Gastrocnemius medialis (tissue), 4 donors: Measurements from ENCODE around the gene IP6K3. TPM values are rescaled to one million over a fixed set of nuclear protein-coding genes. Genes with fewer than 3 reads are reported as not detected.

ENCODE experiments used
- ATAC-seq, 2 donors: fragments of 150-250 bp; one replicate each; pipeline ENCODE4 v1.9.1; 2016
- DNase-seq, 2 donors: peaks; one replicate each; pipeline ENCODE4 v3.0.0-alpha.2; 2019
- H3K27ac ChIP-seq, 4 donors: fragments of 200-600 bp; sonication (generic); 1 replicate in 1 of 4; 2 replicates in 3 of 4; pipeline ENCODE4 v1.5.1; 2016 to 2018; ENCODE audit warnings: mild to moderate bottlenecking in 2 of 4, moderate library complexity in 1 of 4
- H3K27me3 ChIP-seq, 3 donors: fragments of 200-600 bp; sonication (generic) in 2 of 3; 1 replicate in 1 of 3; 2 replicates in 2 of 3; pipeline versions ENCODE4 v1.5.1 to v1.6.0; 2016 to 2019; ENCODE audit warnings: mild to moderate bottlenecking in 1 of 3, moderate library complexity in 1 of 3
- H3K36me3 ChIP-seq, 2 donors: fragments of 200-600 bp; sonication (generic) in 1 of 2; one replicate each; pipeline ENCODE4 v1.5.1; 2017 to 2018
- H3K4me1 ChIP-seq, 2 donors: fragments of 200-600 bp; sonication (generic) in 1 of 2; one replicate each; pipeline ENCODE4 v1.5.1; 2016 to 2017; ENCODE audit warnings: mild to moderate bottlenecking in 2 of 2
- H3K4me3 ChIP-seq, 4 donors: fragments of 200-600 bp; sonication (generic) in 3 of 4; 1 replicate in 1 of 4; 2 replicates in 3 of 4; pipeline ENCODE4 v1.5.1; 2016 to 2019; ENCODE audit warnings: mild to moderate bottlenecking in 2 of 4
- H3K9me3 ChIP-seq, 3 donors: fragments of 200-600 bp; sonication (generic) in 2 of 3; 1 replicate in 1 of 3; 2 replicates in 2 of 3; pipeline ENCODE4 v1.5.1; 2016 to 2019
- POLR2A ChIP-seq, 2 donors: fragments of 450-650 bp; IDR thresholded peaks; one replicate each; pipeline ENCODE4 v1.6.1; 2017; ENCODE audit warnings: antibody characterized with exemption in 2 of 2, mild to moderate bottlenecking in 2 of 2, moderate library complexity in 2 of 2
- in situ Hi-C, 4 donors: fragments of 200-750 bp; cut with MboI; loops; one replicate each; pipeline versions ENCODE4 v1.15.0 to v1.8.0; 2017; ENCODE audit warnings: low sequenced_read_pairs in 4 of 4
- intact Hi-C: fragments of 100-400 bp; cut with DNase I; formaldehyde crosslinking; loops from one replicate; pipeline ENCODE4 v1.15.1; 2023; ENCODE audit warnings: low total_unique reads
- total RNA-seq, 4 donors: library from RNA; depleted of rRNA; stranded (reverse); fragments of >200 nt; gene quantifications; one replicate each; pipeline versions ENCODE4 v1.1.0 to v1.2.3, GENCODE V29; 2016
- TF ChIP-seq, protein P1 (sequence below), 5 experiments: fragments of 450-650 bp in 3 of 5; fragments of 200-600 bp in 2 of 5; sonication (generic) in 2 of 5; IDR thresholded peaks in 4 of 5; conservative IDR thresholded peaks in 1 of 5; 1 replicate in 4 of 5; 2 replicates in 1 of 5; pipeline ENCODE4 v1.5.1; 2016 to 2019; ENCODE audit warnings: antibody characterized with exemption in 5 of 5, mild to moderate bottlenecking in 3 of 5, moderate library complexity in 3 of 5

IP6K3 gene
- total RNA-seq, 4 donors from 2014 or later: 287 to 570 (median 348) TPM

DNA sequence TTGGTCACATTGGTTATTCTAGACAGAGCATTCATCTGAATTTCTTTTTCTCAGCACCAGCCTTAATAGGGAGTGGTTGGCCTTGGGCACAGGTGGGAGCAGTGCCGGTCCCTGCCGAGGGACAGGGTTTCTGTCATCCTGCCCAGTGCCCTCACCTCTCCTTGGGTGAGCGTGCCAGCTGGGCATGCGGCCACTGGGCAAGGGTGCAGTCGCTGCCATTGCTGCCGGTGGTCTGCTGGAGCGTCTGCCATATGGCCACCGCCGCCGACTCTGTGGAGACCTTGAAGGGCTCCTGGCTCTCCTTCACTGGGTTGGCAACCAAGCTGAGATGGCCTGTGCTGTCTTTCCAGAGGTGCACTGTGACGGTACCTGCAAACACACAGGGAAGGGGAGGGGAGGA lies 18.8 kb downstream of the IP6K3 start:
- ATAC-seq (peak in 1 of 2 donors; percentile 0), DNase-seq (peak in 1 of 2 donors; percentile 81)
- in situ Hi-C loops: loop anchor here in 1 of 4 donors (25.0 kb wide), 1 partner anchor 559 kb away; no protein-coding TSS in a partner anchor
- Histone ChIP-seq H3K27ac (peak overlapping the region; percentile 98 to 100 (median 100)), H3K9me3 (no peaks in the 10 kb centered on the region), H3K36me3 (peaks cover 6 to 40% of the 10 kb centered on the region in 2 donors), H3K4me1 (peaks cover 50 to 66% of the 10 kb centered on the region in 2 donors), H3K27me3 (no peaks in the 10 kb centered on the region), H3K4me3 (peak overlapping the region in 1 of 4 donors; percentile 6)
- intact Hi-C loops: loop anchor here (10.0 kb wide), 1 partner anchor 413 kb away; the partner anchor contains the start of genes TAPBP and ZBTB22
- no peak for TF ChIP-seq POLR2A (IDR thresholded peaks at IDR 0.05)
- TF ChIP-seq, protein P1, sequence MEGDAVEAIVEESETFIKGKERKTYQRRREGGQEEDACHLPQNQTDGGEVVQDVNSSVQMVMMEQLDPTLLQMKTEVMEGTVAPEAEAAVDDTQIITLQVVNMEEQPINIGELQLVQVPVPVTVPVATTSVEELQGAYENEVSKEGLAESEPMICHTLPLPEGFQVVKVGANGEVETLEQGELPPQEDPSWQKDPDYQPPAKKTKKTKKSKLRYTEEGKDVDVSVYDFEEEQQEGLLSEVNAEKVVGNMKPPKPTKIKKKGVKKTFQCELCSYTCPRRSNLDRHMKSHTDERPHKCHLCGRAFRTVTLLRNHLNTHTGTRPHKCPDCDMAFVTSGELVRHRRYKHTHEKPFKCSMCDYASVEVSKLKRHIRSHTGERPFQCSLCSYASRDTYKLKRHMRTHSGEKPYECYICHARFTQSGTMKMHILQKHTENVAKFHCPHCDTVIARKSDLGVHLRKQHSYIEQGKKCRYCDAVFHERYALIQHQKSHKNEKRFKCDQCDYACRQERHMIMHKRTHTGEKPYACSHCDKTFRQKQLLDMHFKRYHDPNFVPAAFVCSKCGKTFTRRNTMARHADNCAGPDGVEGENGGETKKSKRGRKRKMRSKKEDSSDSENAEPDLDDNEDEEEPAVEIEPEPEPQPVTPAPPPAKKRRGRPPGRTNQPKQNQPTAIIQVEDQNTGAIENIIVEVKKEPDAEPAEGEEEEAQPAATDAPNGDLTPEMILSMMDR (IDR thresholded peaks at IDR 0.05 in 4 of 5, conservative IDR thresholded peaks at IDR 0.05 in 1 of 5): no peak

DNA sequence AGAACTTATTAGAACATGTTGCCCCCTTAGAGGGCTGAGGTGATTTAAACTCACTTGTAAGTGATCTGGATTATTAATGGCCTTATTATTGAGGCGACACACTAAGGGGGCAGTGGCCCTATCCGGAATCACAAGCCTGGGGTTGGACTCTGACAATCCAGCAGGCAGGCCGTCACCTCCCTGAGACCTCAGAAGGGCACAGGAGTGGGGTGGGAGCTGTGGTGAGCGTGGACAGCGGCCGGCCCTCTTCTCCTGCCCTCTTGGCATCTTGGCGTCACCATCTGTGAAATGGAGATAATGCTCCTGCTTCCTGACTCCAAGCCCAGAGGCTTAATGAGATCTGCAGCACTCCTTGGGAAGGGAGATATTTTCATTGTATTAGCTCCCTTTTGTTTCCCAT lies 19.6 kb downstream of the IP6K3 start:
- Histone ChIP-seq H3K9me3 (no peaks in the 10 kb centered on the region), H3K36me3 (peaks cover 6 to 48% of the 10 kb centered on the region in 2 donors), H3K4me1 (peaks cover 46 to 58% of the 10 kb centered on the region in 2 donors), H3K4me3 (no peak overlapping the region), H3K27ac (peak overlapping the region; percentile 98 to 100 (median 100)), H3K27me3 (no peaks in the 10 kb centered on the region)
- TF ChIP-seq POLR2A (IDR thresholded peaks at IDR 0.05): no peak
- TF ChIP-seq, protein P1 (IDR thresholded peaks at IDR 0.05 in 4 of 5, conservative IDR thresholded peaks at IDR 0.05 in 1 of 5): no peak
- ATAC-seq (no peak), DNase-seq (no peak)
- in situ Hi-C loops (loop anchor here in 1 of 4 donors (25.0 kb wide), 1 partner anchor 560 kb away; no protein-coding TSS in a partner anchor), intact Hi-C loops (loop anchor here (10.0 kb wide), 1 partner anchor 412 kb away; the partner anchor contains the start of genes TAPBP and ZBTB22)

DNA sequence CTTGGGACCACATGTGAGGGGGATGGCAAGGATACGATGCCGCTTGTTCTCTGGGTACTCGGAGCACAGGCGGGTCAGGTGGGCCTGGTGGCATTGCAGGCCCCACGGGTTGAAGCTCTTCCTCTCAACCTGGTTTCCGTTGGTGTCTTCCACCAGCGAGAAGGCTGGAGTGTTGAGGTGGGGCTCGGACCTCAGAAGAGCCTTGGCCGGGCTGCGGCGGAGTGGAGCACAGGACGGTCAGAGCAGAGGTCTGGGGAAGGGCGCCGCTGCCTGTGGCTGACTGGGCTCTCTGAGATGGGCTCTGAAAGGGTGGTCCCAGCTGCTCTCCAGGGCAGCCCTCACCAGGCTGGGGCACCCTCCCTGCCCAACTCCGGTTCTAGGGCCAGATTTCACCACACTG lies 20.0 kb downstream of the IP6K3 start:
- ATAC-seq (no peak), DNase-seq (no peak)
- in situ Hi-C loops: loop anchor here in 1 of 4 donors (25.0 kb wide), 1 partner anchor 561 kb away; no protein-coding TSS in a partner anchor
- H3K27me3 ChIP-seq: no peaks in the 10 kb centered on the region
- TF ChIP-seq, protein P1 (IDR thresholded peaks at IDR 0.05 in 4 of 5, conservative IDR thresholded peaks at IDR 0.05 in 1 of 5): no peak
- TF ChIP-seq POLR2A (IDR thresholded peaks at IDR 0.05): no peak
- intact Hi-C loops: loop anchor here (10.0 kb wide), 1 partner anchor 412 kb away; the partner anchor contains the start of genes TAPBP and ZBTB22
- H3K36me3 ChIP-seq: peaks cover 6 to 52% of the 10 kb centered on the region in 2 donors
- no peaks in the 10 kb centered on the region for H3K9me3 ChIP-seq
- H3K4me3 ChIP-seq: no peak overlapping the region
- peak overlapping the region; percentile 98 to 100 (median 100) for H3K27ac ChIP-seq
- H3K4me1 ChIP-seq: peaks cover 45 to 55% of the 10 kb centered on the region in 2 donors

DNA sequence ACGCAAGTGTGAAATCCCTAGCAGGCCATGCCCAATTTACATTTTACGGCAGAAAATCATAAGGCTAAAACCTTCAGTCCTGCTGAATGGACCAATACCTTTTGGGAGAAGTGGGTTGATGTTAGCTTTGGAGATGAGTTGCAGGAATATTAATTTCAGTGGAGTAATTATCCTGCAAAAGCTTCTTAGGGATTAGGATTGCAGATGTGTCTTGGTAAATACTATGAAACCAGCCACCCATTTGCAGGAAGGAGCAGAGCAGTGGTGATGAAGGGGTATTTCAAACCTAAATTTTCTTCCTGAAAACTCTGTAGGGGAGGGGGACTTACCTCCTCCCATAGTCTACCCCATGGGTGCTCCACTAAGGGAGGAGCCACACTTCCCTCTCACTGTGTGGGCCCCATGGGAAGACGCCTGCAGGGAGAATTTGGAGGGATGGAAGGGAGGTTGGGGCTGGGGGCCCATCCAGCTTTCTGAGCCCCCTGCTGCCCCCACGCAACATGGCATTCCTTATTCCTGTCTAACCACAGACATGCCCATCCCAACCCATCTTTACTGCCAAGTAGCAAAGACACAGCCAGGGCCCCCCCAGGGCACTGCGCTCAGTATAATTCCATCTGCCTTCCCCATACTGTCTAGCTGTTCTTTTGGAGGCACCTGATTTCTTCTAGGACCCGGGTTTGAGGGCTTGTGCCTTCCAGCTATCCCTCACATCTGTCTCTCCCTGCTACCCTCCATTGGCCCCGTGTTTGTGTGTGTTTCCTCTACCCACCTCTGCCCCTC lies 20.6 kb downstream of the IP6K3 start:
- peak overlapping the region; percentile 98 to 100 (median 100) for H3K27ac ChIP-seq
- H3K4me1 ChIP-seq: peaks cover 38 to 49% of the 10 kb centered on the region in 2 donors
- H3K9me3 ChIP-seq: no peaks in the 10 kb centered on the region
- ATAC-seq: no peak
- intact Hi-C loops (loop anchor here (10.0 kb wide), 1 partner anchor 411 kb away; the partner anchor contains the start of genes TAPBP and ZBTB22), in situ Hi-C loops (loop anchor here in 1 of 4 donors (25.0 kb wide), 1 partner anchor 561 kb away; no protein-coding TSS in a partner anchor)
- H3K27me3 ChIP-seq: no peaks in the 10 kb centered on the region
- no peak for DNase-seq
- no peak overlapping the region for H3K4me3 ChIP-seq
- TF ChIP-seq, protein P1 (IDR thresholded peaks at IDR 0.05 in 4 of 5, conservative IDR thresholded peaks at IDR 0.05 in 1 of 5): no peak
- no peak for TF ChIP-seq POLR2A (IDR thresholded peaks at IDR 0.05)
- peaks cover 6 to 53% of the 10 kb centered on the region in 2 donors for H3K36me3 ChIP-seq
